ENCODE results near the gene ARSI.

DNA sequence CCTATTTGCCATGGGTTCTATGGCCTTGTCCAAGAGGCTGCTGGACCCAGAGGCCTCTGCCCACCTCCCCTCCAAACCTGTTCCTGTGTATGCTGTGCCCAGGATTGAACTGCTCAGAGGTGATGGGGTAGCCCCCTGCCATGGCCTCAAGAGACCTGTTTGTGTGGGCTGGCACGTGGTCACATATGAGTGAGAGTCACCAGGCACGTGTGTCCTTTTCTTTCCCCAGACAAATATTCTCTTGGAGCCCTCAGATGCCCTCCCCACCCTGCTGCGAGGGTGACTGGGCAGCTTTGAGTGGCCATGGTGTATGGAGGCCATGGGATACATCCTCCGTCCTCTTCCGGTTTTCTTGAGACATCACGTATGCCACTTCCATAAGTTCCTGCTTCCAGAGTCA, 43.9 kb upstream of the ARSI start:
- TF ChIP-seq GATA2 (IDR thresholded peaks at IDR 0.05; ENCODE audit: low read depth, low read length) (no peak), GATA3 (IDR thresholded peaks at IDR 0.05; ENCODE audit: low read depth, low read length) (no peak)

Measured in SH-SY5Y (cell line).